Stimulated activated naive CD4-positive, alpha-beta T cell (primary cell): ENCODE data around the gene NAP1L4.
"Not testable (repeated sequence)": the region's sequence is repeated elsewhere in the genome, so short reads cannot be mapped to it uniquely, and the experiment has no call there.

Source experiments
- DNase-seq, 6 experiments: peaks; one replicate each; lab custom pipeline; 2025; lab: John Stamatoyannopoulos, UW

The NAP1L4 gene

DNA sequence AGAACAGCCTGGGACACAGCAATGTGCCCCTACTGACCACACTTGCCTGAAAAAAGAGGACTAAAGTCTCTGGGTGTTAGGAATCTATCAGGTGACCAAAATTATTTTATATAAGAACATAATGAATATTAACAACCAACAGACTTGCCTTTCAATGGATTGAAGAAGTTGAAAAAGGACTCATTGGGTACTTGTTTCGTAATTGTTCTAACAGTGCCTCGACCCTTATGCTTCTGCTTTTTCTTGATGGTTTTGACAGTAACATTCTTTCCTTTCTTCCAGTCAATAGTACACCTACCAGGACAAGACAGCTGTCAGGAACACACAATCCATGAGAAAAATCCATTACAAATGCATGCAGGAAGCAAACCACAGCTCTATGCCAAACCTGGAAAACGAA lies 33.9 kb downstream of the NAP1L4 start:
- no peak for DNase-seq

DNA sequence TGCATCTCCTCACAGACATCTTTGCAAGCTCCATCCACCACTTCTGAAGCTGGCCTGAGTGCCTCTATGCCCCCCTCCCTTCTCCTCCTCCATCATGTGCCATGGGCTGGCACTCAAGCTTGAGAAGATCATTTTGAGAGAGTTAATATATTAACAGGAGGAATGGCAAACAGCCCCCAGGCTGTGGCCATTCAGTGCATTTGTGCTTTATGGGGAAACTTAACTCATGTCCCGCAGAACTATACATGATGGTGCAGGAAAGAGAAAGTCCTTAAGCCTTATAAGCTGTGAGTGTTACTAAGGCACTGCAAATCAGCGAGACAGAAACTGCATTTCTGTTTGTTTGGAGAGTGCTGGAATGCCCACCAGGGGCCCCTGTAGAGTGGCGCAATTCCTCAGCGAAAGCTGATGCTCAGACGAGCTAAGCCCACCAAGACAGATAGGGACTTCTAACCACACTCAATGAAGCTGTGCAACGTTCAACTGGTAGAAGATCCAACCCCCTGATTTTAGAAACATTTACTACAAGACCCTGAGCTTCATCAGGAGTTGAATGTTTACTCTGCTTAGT lies 36.1 kb downstream of the NAP1L4 start:
- DNase-seq = no peak

GRCh38 chr11:2954263-2954662 lies 37.9 kb downstream of the NAP1L4 start:
- no peak for DNase-seq

DNA sequence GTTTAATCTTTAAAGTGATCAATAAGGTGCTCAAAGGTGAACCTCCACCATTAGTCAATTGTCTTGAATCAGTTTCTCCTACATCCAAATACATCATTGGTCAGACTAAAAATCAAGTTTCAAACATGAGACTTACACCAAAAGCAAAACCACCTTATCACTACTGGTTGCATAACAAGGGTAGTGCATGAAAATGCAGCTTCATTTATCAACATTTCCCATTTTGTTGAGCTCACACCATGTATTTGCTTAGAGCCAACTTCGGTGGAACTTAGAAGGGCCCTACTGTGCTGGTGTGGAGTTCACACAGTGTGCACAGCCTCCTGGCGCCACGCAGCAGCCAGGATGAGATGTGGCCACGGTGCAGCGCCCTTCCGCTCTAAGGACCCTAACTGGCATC lies 39.8 kb downstream of the NAP1L4 start:
- DNase-seq = no peak

- no peak for DNase-seq
Observed at GRCh38 chr11:2951231-2952110, 40.7 kb downstream of the NAP1L4 start.

DNA sequence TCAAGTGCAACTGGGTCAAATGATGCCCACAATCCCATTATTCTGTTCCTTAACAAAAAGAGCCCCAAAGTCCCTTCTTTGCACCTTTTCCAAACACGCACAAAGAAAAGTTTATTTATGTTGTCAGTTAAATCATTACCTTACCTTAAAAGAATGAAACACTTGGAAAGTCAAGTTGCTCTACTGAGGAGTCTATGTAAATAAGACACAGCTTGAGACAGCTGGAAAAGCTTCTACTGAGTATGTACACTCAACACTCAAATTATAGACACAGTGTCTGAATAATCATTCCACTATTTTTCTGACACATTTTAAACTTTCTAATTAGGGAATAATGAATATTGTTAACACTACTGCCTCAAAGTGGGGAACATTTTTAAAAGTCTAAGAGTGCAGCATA lies 41.3 kb downstream of the NAP1L4 start:
- DNase-seq = no peak

DNA sequence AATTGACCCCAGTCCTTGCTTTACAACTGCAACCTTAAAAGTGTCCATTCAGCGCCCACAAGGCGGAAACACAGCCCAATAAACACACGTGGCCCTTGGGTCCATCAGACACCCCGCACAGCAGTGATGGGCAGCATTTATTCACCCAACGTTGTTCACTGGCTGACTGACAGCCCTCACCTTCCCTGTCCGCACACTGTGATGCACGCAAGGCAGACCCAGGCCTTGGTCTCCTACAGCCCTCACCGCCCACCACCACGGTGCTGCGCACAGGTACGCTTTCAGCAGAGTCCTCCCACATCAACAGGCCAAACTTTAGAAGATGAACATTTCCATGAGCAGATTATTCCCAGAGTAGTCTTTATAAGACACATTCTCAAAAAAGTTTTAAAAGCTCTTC lies 42.2 kb downstream of the NAP1L4 start:
- DNase-seq = no peak

DNA sequence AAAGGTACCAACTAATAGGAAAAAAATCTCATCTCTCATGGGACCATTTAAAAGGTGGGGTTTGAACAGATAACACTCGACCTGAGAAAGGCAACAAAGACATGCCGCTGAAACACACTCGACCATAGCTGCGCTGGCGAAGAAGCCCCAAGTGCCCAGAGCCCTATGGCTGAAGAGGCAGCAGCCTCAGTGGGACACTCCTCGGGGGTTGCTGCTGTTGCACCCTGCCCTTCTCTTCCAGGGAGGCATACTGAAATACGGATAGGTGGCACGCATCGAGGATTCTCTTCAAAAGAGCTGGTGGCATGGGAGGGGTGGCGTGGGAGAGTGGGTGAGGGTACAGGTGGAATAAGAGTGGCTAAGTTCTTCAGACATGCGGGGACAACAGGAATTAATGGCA lies 44.4 kb downstream of the NAP1L4 start:
- DNase-seq = no peak

GRCh38 chr11:2945757-2946287 lies 46.3 kb downstream of the NAP1L4 start:
- DNase-seq = no peak

DNA sequence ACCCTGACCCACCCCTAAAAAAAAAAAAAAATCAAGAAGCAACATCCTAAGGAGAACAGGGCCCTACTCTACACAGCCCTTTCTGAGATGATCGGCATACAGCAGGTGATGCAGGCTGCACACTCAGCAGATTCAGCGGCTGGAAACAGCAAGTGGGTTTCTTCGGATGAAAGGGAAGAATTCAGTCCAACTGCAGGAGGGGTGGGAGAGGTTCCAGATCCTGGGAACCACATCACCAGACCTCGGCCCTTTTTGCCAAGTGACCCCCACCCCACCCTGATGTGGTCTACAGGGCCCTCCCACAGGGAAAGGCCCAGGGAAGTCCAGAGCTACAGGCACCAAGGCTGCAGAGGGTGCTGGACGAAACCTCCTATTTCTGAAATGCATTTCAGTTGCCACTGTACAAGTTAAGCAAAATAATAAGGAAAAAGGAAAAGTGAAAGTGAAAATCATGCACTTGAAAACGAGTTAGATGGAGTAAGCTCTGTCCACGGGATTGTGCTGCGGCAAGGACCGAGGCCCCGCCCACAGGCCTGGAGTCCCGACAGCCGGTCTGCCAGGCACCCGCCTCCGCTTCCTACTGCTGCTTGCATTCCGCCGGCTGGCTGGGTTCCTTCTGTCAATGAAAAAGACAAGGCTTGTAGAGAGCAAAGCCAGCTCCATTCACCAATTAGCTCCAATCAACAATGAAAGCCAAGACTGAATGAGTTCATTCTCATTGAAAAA lies 46.9 kb downstream of the NAP1L4 start:
- peak in 5 of 6 experiments; percentile 16 to 49 (median 35) for DNase-seq

- no peak for DNase-seq
Observed at GRCh38 chr11:2944530-2944929, 47.6 kb downstream of the NAP1L4 start.

DNA sequence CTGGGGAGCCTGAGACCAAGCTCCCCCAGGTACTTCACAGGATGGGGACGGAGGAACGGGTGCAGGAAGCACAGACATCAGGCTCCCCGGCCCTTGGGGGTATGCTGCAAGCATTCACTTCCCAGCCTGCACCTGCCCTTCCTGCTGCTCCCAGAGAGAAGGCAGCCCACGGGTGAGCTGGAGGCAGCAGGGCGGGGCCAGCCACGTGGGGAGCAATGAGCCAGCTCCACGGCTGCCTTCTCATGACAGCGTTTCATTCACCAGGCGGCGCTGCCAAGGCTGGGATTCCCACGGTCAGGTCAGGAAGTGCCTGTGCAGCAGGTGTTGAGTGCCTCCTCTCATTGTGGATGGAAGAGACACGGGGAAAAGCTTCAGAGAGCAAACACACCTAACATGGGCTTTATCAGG lies 48.4 kb downstream of the NAP1L4 start:
- no peak for DNase-seq

- DNase-seq = peak in 1 of 6 experiments; percentile 23
Observed at GRCh38 chr11:2942872-2943710, 49.0 kb downstream of the NAP1L4 start.

GRCh38 chr11:2942447-2942846 lies 49.7 kb downstream of the NAP1L4 start:
- no peak for DNase-seq

GRCh38 chr11:2940921-2941821 lies 51.0 kb downstream of the NAP1L4 start:
- DNase-seq = no peak

DNA sequence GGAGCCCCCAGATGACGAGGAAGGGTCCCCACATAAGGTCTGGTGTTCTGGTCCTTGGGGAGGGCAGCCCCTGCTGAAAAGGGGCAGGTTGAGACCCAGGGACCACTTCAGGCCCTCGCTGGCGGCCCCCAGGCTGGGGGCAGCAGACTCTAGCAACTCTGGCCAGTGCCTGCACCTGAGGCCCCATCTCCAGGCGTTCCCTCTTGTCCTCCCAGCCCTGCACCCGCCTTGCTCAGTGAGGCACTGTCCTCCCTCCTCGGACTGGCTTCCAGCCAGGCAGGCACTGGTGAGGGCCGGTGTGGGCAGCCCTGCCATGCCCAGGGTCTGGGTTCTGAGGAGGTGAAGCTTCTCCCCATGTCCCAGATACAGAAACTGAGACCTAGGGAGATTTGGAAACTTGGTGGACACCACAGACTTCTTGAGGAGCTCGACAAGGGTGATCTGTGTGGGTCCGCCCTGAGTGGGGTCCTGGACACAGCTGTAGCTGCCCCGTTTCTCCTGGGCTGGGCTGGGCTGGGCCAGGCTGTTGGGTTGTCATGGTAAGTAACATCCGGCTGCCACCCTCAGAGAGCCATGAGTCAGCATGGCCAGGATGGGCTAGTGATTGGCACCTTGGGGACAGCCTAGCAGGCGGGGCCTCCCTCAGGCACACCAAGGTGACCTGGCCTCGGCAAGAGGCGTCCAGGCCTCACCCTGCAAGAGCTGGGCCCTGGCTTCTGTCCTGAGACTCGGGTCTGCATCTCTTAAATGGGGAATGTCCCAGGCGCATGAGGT lies 51.8 kb downstream of the NAP1L4 start:
- peak in 2 of 6 experiments; percentile 20 to 23 for DNase-seq

- DNase-seq = not testable (repeated sequence)
Observed at GRCh38 chr11:2938458-2939418, 53.4 kb downstream of the NAP1L4 start.

- peak in 2 of 6 experiments; percentile 25 to 48 for DNase-seq
Observed at GRCh38 chr11:2937641-2938457, 54.3 kb downstream of the NAP1L4 start.
